Measurements from ENCODE around the gene OR13C2. TPM values are rescaled to one million over a fixed set of nuclear protein-coding genes. Genes with fewer than 3 reads are reported as not detected.
"Not testable (repeated sequence)": the region's sequence is repeated elsewhere in the genome, so short reads cannot be mapped to it uniquely, and the experiment has no call there.

OR13C2 gene
- total RNA-seq = not detected

- H3K9me3 Mint-ChIP-seq; H3K27ac Mint-ChIP-seq; DNase-seq; H3K27me3 Mint-ChIP-seq (ENCODE audit: low read depth); H3K4me1 Mint-ChIP-seq (ENCODE audit: low read depth); H3K36me3 Mint-ChIP-seq (ENCODE audit: insufficient read depth in 2 of 2); ATAC-seq (replicated peaks in 1 of 2); H3K4me3 Mint-ChIP-seq: not testable (repeated sequence)
Measured at GRCh38 chr9:104605527-104605926, at the start of gene OR13C2. OR13C2 (minus strand) TSS chr9:104605627; CDS start chr9:104605627, 0 bp downstream.

GRCh38 chr9:104635456-104635855 is 30.0 kb upstream of the OR13C2 start:
- peaks cover 5 to 10% of the 10 kb centered on the region in 2 donors for H3K9me3 Mint-ChIP-seq
- peaks cover 0 to 1% of the 10 kb centered on the region in 2 donors for H3K36me3 Mint-ChIP-seq (ENCODE audit: insufficient read depth in 2 of 2)
- H3K4me1 Mint-ChIP-seq (ENCODE audit: low read depth) = no peaks in the 10 kb centered on the region
- DNase-seq = no peak
- H3K27ac Mint-ChIP-seq = no peak overlapping the region
- H3K4me3 Mint-ChIP-seq = no peak overlapping the region
- no peaks in the 10 kb centered on the region for H3K27me3 Mint-ChIP-seq (ENCODE audit: low read depth)
- no peak for ATAC-seq (replicated peaks in 1 of 2)

DNA sequence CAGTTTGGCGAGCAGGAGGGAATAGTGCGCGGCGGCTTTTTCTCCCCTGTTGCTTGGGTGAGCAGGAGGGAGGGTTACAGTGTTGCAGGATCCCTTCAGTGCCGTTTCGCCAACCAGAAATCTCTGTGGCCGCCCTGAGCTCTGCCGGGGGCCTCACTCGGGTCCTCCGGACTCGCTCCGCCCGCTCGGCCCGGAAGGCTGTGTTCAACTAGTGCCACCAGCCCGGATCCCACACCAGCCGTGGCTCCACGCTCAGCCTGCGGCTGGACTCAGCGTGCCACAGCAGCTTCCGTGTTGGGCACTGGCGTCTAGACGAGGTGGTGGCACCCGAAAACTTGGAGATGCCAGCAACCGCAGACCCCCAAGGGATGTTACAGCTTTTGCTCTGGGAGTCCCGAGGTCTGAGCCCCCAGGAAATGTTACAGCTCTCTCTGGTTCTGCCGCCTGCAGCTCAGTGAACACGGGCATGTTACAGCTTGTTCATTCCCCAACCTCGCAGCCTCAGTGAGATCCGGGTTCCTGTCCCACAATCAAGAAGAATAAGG is 28.6 kb upstream of the OR13C2 start:
- DNase-seq (no peak), ATAC-seq (replicated peaks in 1 of 2) (no peak)
- H3K4me1 Mint-ChIP-seq (ENCODE audit: low read depth) = no peaks in the 10 kb centered on the region
- H3K27ac Mint-ChIP-seq = no peak overlapping the region
- no peaks in the 10 kb centered on the region for H3K27me3 Mint-ChIP-seq (ENCODE audit: low read depth)
- H3K36me3 Mint-ChIP-seq (ENCODE audit: insufficient read depth in 2 of 2) = peaks cover 0 to 1% of the 10 kb centered on the region in 2 donors
- H3K9me3 Mint-ChIP-seq = peaks cover 2 to 10% of the 10 kb centered on the region in 2 donors
- H3K4me3 Mint-ChIP-seq = no peak overlapping the region

DNA sequence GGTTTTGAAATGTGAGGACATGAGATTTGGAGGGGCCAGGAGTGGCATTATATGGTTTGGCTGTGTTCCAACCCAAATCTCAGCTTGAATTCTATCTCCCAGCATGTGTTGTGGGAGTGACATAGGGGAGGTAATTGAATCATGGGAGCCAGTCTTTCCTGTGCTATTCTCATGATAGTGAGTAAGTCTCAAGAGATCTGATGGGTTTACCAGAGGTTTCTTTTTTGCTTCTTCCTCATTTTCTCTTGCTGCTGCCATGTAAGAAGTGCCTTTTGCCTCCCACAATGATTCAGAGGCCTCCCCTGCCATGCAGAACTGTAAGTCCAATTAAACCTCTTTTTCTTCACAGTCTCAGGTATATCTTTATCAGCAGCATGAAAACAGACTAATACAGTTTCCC is 20.5 kb upstream of the OR13C2 start:
- not testable (repeated sequence) for DNase-seq; H3K27me3 Mint-ChIP-seq (ENCODE audit: low read depth); ATAC-seq (replicated peaks in 1 of 2); H3K36me3 Mint-ChIP-seq (ENCODE audit: insufficient read depth in 2 of 2); H3K4me1 Mint-ChIP-seq (ENCODE audit: low read depth); H3K4me3 Mint-ChIP-seq; H3K9me3 Mint-ChIP-seq; H3K27ac Mint-ChIP-seq

- Mint-ChIP-seq H3K36me3 (ENCODE audit: insufficient read depth in 2 of 2) (no peaks in the 10 kb centered on the region), H3K27me3 (ENCODE audit: low read depth) (no peaks in the 10 kb centered on the region), H3K9me3 (peaks cover 0 to 2% of the 10 kb centered on the region in 2 donors), H3K27ac (no peak within 1 kb of the TSS), H3K4me3 (no peak within 1 kb of the TSS), H3K4me1 (ENCODE audit: low read depth) (no peaks in the 10 kb centered on the region)
- ATAC-seq (replicated peaks in 1 of 2) = no peak
- DNase-seq = no peak
Measured at GRCh38 chr9:104618104-104618503, 12.7 kb upstream of the OR13C2 start, which contains the start of gene OR13C9. OR13C9 (minus strand) TSS chr9:104618204; CDS start chr9:104618204, 0 bp downstream.

DNA sequence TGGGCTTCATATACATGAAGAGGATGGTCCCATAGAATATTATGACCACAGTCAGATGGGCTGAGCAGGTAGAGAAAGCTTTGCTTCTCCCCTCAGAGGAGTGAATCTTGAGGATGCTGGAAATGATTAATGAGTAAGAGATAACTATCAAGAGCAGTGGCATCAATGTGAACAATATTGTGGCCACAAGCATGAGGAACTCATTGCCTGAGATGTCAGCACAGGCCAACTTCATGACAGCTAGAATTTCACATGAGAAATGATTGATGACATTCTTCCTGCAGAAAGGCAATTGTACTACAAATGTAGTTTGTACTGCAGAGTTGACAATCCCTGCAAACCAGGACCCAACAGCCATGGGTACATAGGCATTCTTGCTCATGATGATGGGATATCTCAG is 12.0 kb upstream of the OR13C2 start:
- Mint-ChIP-seq H3K36me3 (ENCODE audit: insufficient read depth in 2 of 2) (no peaks in the 10 kb centered on the region), H3K9me3 (peaks cover 0 to 2% of the 10 kb centered on the region in 2 donors), H3K27me3 (ENCODE audit: low read depth) (no peaks in the 10 kb centered on the region), H3K4me1 (ENCODE audit: low read depth) (no peaks in the 10 kb centered on the region), H3K27ac (no peak overlapping the region), H3K4me3 (no peak overlapping the region)
- ATAC-seq (replicated peaks in 1 of 2) = no peak
- no peak for DNase-seq

DNA sequence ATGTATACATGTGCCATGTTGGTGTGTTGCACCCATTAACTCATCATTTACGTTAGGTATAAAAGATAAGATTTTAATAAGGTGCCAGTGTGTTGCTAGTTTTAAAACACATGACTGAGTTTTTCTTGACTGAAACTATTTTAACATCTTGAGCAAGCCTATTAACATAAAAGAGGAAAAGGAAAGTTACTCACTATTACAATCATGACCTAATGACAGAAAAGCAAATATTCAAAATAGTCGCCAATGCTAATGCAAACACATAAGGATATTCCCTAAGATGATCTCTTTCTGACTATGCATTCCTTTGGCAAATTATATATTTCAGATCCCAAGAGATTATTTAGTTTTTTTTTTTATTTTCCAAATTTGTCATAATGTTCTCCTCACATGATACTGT is 5.8 kb upstream of the OR13C2 start:
- H3K9me3 Mint-ChIP-seq = no peaks in the 10 kb centered on the region
- no peaks in the 10 kb centered on the region for H3K4me1 Mint-ChIP-seq (ENCODE audit: low read depth)
- H3K27ac Mint-ChIP-seq = no peak overlapping the region
- no peaks in the 10 kb centered on the region for H3K27me3 Mint-ChIP-seq (ENCODE audit: low read depth)
- DNase-seq (no peak), ATAC-seq (replicated peaks in 1 of 2) (no peak)
- H3K36me3 Mint-ChIP-seq (ENCODE audit: insufficient read depth in 2 of 2) = no peaks in the 10 kb centered on the region
- no peak overlapping the region for H3K4me3 Mint-ChIP-seq

- Mint-ChIP-seq H3K27me3 (ENCODE audit: low read depth) (peaks cover 7% of the 10 kb centered on the region), H3K27ac (no peak overlapping the region), H3K36me3 (ENCODE audit: insufficient read depth in 2 of 2) (no peaks in the 10 kb centered on the region), H3K9me3 (no peaks in the 10 kb centered on the region), H3K4me1 (ENCODE audit: low read depth) (no peaks in the 10 kb centered on the region), H3K4me3 (no peak overlapping the region)
- DNase-seq = no peak
- ATAC-seq (replicated peaks in 1 of 2) = no peak
Measured at GRCh38 chr9:104608336-104608735, 2.9 kb upstream of the OR13C2 start.

DNA sequence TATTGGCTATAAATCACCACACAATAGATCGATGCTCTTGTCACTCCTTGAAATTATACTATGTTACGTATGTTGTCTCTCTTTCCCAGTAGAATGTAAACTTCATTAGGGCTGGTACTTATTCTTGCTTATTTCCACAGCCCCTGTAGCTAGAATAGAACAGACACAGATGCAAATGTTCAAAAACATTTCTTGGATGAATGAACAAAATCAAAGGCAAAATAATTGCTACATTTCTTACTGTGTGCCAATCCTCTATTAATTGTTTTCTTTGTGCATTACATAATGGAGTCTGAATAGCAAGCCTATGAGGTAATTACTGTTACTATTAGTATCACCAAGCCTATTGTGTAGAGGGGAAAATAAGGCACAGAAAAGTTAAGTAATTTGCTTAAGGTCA is 725 bp upstream of the OR13C2 start:
- Mint-ChIP-seq H3K9me3 (no peaks in the 10 kb centered on the region), H3K4me1 (ENCODE audit: low read depth) (no peaks in the 10 kb centered on the region), H3K36me3 (ENCODE audit: insufficient read depth in 2 of 2) (no peaks in the 10 kb centered on the region), H3K4me3 (no peak overlapping the region), H3K27me3 (ENCODE audit: low read depth) (peaks cover 7% of the 10 kb centered on the region), H3K27ac (no peak overlapping the region)
- DNase-seq (no peak), ATAC-seq (replicated peaks in 1 of 2) (no peak)

DNA sequence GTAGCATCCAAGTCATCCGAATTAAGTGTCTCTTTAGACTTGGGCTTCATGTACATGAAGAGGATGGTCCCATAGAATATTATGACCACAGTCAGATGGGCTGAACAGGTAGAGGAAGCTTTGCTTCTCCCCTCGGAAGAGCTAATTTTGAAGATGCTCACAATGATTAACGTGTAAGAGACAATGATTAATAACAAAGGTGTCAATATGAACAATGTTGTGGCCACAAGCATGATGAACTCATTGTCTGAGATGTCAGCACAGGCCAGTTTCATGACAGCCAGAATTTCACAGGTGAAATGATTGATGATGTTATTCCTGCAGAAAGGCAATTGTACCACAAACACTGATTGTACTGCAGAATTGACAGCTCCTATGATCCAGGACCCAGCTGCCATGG is 626 bp downstream of the OR13C2 start:
- H3K36me3 Mint-ChIP-seq (ENCODE audit: insufficient read depth in 2 of 2) = no peaks in the 10 kb centered on the region

DNA sequence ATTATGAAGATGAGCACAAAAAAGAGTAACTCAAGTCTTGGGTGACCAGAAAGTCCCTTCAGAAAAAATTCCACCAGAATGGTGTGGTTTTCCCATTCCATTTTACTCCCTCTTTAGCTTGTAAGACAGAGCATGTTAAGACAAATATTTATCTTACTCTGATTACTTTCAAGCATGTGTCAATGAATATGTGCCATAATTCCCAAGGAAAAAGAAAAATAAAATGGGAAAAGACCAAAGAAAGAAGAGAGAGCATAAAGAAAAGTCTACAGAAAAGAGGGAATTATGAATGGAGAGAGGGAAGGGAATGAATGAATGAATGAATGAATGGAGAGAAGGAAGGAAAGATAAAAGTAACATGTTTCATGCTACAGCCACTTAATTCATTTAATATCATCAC is 6.1 kb downstream of the OR13C2 start, which contains the start of gene OR13C5:
Gene OR13C5 (minus strand): TSS at position 101 of the 400 bp plus-strand sequence. CDS start 0 bp downstream, at position 101.
- not testable (repeated sequence) for H3K27ac Mint-ChIP-seq; H3K36me3 Mint-ChIP-seq (ENCODE audit: insufficient read depth in 2 of 2); H3K4me3 Mint-ChIP-seq; DNase-seq; H3K9me3 Mint-ChIP-seq; H3K4me1 Mint-ChIP-seq (ENCODE audit: low read depth); ATAC-seq (replicated peaks in 1 of 2); H3K27me3 Mint-ChIP-seq (ENCODE audit: low read depth)

More for the DNA sequence above, 626 bp downstream of the OR13C2 start:
- peaks cover 7% of the 10 kb centered on the region for H3K27me3 Mint-ChIP-seq (ENCODE audit: low read depth)
- H3K4me3 Mint-ChIP-seq = no peak overlapping the region
- H3K27ac Mint-ChIP-seq = no peak overlapping the region
- ATAC-seq (replicated peaks in 1 of 2) (no peak), DNase-seq (no peak)
- no peaks in the 10 kb centered on the region for H3K9me3 Mint-ChIP-seq
- H3K4me1 Mint-ChIP-seq (ENCODE audit: low read depth) = no peaks in the 10 kb centered on the region

- not testable (repeated sequence) for DNase-seq; H3K9me3 Mint-ChIP-seq; ATAC-seq (replicated peaks in 1 of 2); H3K36me3 Mint-ChIP-seq (ENCODE audit: insufficient read depth in 2 of 2); H3K27me3 Mint-ChIP-seq (ENCODE audit: low read depth); H3K27ac Mint-ChIP-seq; H3K4me1 Mint-ChIP-seq (ENCODE audit: low read depth); H3K4me3 Mint-ChIP-seq
Measured at GRCh38 chr9:104598749-104599148, 6.7 kb downstream of the OR13C2 start.

DNA sequence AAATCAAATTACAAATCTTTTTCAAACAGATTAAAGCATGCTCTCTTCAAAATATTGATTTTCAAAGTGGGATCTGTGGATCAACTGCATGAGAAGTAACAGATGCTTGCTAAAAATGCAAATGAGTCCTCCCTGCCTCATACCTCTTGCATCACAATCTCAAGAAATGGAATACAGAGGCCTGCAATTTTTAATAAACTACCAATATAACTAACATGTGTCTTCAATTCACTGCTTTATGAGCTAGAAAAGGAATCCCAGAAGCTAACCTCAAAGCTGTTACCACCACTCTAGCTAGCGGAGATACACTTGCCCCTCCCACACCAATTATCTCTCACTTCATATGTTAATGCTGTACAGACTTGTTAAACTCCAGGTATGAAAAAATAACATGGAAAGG is 15.8 kb downstream of the OR13C2 start:
- Mint-ChIP-seq H3K27ac (no peak overlapping the region), H3K4me1 (ENCODE audit: low read depth) (no peaks in the 10 kb centered on the region), H3K9me3 (peaks cover 3 to 4% of the 10 kb centered on the region in 2 donors), H3K27me3 (ENCODE audit: low read depth) (no peaks in the 10 kb centered on the region), H3K4me3 (no peak overlapping the region), H3K36me3 (ENCODE audit: insufficient read depth in 2 of 2) (no peaks in the 10 kb centered on the region)
- DNase-seq (no peak), ATAC-seq (replicated peaks in 1 of 2) (no peak)

- Mint-ChIP-seq H3K27ac (no peak overlapping the region), H3K9me3 (no peaks in the 10 kb centered on the region), H3K27me3 (ENCODE audit: low read depth) (no peaks in the 10 kb centered on the region), H3K4me3 (no peak overlapping the region), H3K4me1 (ENCODE audit: low read depth) (no peaks in the 10 kb centered on the region), H3K36me3 (ENCODE audit: insufficient read depth in 2 of 2) (no peaks in the 10 kb centered on the region)
- DNase-seq (no peak), ATAC-seq (replicated peaks in 1 of 2) (no peak)
Measured at GRCh38 chr9:104586496-104587180, 18.8 kb downstream of the OR13C2 start.
